GM21786 (cell line): ENCODE results near the gene LILRB5.
"Not testable (repeated sequence)": the region's sequence is repeated elsewhere in the genome, so short reads cannot be mapped to it uniquely, and the experiment has no call there.

ENCODE experiments used
- ATAC-seq: cut with Tn5 transposase; IDR thresholded peaks from one replicate; pipeline ENCODE4 v1.9.1; 2021; ENCODE audit not compliant: unreplicated experiment

Gene LILRB5

DNA sequence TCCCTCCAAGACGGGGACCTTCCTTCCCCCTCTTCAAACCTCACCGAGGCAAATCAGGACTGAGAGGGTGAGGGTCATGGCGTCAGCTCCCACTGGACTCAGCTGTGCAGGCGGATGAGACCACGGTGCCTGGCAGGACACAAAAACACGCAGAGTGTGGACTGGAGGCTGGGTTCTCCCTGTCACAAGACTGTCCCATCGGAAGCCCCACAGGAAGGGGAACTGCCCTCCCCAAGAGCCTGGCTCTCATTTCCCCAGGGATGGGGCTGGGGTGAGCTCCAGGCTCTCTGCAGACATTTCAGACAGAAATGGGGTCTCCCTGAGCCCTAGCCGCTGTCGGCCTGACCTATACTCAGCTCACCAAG, at the start of gene LILRB5:
Gene LILRB5, minus strand, starts transcription at position 158 of the 365 bp plus-strand sequence. Its CDS starts 80 bp downstream, at position 78.
- ATAC-seq, result no peak

DNA sequence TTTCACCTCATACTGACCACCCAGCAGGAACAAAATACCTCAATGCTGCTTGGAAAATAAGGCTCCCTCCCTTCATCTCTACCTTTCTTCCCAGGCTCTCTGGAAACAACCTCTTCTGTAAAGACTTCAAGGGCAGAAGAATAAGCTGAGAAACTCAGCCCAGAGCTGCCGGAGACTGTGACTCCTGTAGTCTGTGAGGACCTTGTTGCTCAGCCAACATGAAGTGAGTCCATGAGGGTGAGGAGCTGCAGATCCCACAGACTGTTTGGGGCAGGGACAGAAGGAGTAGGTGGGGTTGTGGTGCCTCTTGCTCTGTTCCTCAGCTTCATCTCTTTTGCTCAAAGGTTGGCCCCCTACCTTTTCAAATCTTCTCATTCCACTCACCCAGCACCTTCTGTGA, 48.1 kb upstream of the LILRB5 start:
- ATAC-seq, result no peak

- no peak for ATAC-seq
These were observed 45.2 kb upstream of the LILRB5 start for GRCh38 chr19:54302257-54302656.

- no peak for ATAC-seq
These were observed 42.4 kb upstream of the LILRB5 start for GRCh38 chr19:54299515-54299914.

GRCh38 chr19:54299126-54299498, 42.0 kb upstream of the LILRB5 start:
- no peak for ATAC-seq

DNA sequence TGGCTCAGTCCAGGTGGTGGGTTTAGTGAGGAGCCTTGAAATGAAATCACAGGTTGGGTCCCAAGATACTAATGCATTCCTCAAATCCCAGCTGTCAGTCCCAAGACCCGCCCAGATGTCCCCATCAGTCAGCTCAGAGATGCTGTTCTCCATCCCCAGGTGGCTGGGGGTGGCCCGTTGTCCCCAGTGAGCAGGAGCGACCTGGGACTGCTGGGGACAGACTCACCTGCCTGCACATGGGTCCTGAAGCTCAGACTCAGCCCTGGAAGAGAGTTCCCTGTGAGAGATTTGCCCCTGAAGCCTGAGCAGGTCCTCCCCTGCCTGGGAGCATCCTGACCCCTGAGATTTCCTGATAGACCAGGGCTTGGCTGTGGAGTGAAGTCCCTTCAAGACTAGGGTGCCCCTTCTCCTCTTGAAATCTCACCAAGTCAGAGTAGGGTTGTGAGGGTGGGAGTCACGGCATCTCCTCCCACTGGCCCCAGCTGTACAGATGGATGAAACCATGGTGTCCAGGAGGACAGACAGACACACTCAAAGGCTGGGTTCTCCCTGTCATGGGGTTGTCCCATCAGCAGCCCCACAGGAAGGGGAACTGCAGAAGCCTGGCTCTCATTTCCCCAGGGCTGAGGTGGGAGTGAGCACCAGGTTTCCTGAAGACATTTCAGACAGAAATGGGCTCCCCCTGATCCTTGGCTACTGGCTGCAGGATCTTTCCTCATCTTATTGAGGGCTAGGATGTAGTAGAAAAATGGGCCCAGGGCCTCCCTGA, 41.5 kb upstream of the LILRB5 start:
- no peak for ATAC-seq

DNA sequence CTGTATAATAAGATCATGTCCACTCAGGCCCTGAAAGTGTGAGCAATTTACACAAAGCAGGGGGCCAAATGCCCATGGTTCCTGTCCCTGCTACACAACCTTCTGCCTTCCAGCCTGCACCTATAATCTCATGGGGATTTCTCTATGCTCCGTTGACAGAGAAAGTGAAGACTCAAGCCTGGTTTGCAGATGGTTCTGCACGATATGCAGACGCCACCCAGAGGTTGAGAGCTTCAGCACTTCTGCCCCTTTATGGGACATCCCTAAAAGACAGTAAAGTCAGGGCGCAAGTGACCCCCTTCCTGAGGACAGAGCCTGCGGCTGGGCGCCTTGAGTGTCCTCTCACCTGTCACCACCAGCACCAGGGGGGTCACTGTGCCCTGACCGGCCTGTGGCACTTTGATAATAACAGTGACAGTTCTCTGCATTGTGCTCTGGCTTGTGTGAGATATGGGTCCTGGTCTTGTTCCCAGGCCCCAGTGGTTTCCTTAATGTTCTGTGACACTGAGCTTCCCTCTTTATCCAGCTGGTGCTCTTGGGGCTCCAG, 40.8 kb upstream of the LILRB5 start:
- ATAC-seq, result no peak

DNA sequence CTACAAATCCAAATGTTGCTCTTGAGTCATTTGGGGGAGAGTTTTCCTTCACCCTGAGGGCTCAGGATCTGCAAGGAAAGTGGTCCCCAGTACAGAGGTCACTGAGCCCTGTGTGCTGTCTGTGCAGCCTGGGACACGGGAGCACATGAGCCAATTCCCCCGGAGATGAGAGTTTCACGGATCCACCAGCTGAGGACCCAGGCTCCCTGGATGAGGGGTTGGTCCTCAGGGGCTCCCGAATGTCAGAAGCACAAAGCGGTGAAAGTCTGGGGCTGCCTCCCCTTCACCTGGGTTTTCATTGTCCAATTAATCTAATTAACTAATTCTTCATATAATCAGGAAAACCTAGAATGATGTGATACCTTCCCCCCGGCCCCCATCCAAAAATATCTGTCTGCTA, 37.5 kb upstream of the LILRB5 start:
- no peak for ATAC-seq

DNA sequence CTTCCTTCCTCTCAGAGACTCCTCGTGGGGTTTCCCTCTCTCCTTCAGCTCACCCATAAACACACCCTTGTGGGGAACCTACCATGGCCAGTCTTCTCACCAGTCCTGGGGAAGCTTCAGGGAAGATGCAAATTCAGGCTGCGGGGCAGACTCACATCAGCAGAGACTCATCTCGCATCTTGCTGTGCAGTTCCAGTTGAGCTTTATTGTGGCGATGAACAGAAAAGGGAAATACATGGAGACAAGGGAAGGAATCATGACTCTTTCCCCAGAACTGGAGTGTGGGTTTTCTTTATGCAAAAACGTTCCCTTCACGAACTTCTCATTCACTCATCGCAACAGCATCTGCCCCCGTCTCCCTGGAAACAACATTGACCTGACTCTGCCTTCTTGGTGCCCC, 32.1 kb upstream of the LILRB5 start:
- not testable (repeated sequence) for ATAC-seq

- ATAC-seq, result no peak
These were observed 30.4 kb upstream of the LILRB5 start for GRCh38 chr19:54287456-54287855.

DNA sequence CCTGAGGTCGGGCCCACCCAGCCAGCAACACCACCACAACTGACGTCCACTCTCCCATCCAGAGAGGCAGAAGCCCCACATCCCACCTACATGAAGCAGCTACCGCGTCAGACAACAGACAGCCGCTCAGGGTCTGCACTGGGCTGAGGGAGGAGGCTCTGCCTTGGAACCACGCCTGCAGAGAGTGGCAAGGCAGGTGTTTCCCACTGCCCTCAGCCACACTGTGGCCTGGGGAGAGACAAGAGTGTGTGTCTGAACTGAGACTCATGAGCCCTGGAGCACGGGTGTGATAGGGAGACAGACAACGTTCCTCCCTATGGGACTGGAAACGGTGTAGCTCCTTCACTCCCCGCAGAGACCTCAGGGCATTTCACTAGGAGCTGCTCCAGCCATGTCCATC, 29.2 kb upstream of the LILRB5 start:
- ATAC-seq, result not testable (repeated sequence)

DNA sequence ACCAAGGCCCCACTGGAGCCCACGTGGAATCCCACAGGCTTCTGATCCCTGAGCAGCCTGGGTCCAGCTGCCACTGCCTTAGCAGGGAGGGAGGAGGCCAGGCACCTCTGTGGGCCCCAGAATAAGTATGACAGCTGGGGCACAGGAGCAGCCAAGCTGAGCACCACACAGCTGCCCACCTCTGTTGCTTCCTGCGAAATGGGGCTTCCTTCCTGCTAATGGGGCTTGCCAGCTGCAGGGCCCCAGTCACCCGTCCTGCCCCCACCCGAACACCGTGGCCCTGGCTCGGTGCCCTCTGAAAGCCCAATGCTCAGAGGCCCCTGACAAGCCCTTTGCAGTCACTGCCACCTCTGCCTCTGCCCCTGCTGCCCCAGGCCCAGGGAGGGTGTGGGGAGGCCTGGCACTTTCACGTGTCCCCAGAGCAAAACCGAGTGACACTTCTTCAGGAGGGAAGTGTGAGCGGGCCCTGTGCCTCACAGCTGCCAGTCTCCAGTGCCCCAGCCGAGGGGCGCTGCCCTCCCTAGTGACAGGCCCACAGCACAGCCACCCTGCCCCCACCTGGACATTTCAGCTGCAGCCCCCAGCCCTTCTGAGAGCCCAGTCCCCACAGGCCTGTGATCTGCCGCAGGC, 28.5 kb upstream of the LILRB5 start:
- ATAC-seq, result not testable (repeated sequence)

- no peak for ATAC-seq
These were observed 25.8 kb upstream of the LILRB5 start for GRCh38 chr19:54282686-54283470.

DNA sequence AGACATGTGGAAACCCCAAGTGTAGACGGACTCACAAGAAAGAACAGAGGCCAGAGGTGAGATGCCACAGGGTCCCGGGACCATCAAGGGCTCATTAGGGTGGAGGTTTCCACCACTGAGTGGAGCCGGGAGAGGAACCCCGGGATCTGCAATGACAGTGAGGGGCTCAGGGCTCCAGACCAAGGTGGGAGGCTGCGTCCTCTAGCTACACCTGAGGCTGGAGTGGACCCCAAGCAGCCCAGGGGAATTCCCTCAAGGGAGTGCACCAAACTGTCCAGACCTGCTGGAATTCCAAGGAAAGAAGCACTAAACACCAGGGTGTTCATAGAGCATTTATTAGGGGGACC, 24.6 kb upstream of the LILRB5 start:
- not testable (repeated sequence) for ATAC-seq

DNA sequence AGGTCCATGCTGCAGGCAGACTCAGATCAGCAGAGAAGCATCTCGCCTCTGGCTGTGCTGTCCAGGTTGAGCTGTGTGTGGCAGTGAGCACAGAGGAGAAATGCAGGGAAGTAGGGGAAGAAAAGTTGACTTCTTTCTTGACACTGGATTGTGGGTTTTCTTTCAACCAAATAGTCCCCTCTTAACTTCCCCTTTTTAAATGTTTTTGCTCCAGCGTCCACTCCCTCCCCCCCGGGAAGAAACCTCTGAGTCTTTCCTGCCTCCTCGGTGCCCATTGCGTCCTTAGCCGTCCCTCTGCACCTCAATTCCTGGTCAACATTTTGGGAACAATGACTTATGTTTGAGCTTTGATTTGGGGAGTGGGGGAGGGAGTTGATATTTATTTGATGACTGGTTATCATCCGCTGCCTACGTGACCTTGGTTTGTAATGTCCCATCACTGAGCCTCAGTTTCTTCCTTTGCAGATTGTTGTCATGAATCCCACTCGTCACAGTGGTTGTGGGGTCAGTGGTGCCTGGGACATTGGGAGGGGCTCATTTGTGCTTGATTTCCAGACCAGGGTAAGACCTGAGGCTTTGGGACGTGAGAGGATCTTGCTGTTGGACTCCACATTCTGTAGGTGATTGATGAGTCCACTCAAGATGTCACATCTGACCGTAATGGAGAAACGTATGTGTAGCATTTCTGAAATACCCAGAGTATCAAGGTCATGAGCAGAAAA, 24.1 kb upstream of the LILRB5 start, which contains the start of gene LILRB2:
Gene LILRB2, minus strand, starts transcription at position 104 of the 722 bp plus-strand sequence. CDS start 614 bp downstream, outside the sequence.
- no peak for ATAC-seq

DNA sequence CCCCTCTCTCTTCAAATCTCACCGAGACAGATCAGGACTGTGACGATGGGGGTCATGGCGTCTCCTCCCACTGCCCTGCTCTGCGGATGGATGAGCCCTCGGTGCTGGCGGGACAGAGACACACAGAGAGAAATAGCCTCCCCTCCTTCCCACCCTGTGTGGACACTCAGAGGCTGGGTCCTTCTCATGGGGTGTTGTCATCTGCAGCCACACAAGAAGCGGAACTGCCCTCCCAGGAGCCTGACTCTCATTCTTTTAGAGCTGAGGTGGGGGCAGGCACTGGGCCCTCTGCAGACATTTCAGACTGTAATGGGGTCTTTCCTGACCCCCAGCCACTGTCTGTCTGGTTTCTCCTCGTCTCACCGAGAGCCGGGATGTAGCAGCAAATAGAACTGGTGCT, 23.4 kb upstream of the LILRB5 start:
- not testable (repeated sequence) for ATAC-seq

DNA sequence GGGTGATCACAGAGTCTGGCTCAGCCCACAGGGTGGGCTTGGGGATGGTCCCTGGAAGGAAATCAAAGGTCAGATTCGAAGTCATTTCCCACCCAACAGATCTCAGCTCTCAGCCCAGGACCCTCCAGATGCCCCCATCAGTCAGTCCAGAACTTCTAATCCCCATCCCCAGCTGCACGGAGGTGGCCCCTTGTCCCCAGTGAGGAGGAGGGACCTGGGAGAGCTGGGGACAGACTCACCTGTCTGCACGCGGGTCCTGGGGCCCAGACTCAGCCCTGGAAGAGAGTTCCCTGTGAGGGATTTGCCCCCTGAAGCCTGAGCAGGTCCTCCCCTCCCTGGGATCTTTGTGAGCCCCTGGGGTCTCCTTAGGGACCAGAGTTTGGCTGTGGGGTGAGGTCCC, 23.0 kb upstream of the LILRB5 start:
- ATAC-seq, result not testable (repeated sequence)

DNA sequence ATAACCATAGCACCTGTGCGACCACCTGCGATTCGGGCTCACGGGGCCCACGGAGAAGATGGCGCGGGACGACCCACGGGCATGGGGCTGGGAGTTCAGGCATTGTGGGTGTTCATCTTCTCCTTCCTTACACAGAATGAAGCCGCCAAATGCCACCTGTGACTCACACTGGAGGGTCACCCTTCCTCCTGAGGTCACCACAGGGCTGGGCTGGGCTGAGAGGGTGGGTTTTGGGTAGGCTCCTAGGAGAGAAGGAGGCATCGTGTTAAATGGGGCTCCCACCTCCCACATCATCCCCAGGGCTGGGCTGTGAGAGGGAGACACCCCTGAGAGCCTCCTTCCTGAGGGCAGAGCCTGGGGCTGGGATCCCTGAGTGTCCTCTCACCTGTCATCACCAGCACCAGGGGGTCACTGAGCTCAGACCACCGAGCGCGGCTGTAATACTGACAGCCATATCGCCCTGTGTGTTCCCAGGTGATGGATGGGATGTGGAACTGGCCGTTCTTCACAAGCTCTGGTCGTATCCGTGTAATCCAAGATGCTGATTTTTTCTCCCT, 22.4 kb upstream of the LILRB5 start:
- ATAC-seq, result no peak

- not testable (repeated sequence) for ATAC-seq
These were observed 21.6 kb upstream of the LILRB5 start for GRCh38 chr19:54278571-54279195.

GRCh38 chr19:54278056-54278455, 21.0 kb upstream of the LILRB5 start:
- ATAC-seq, result not testable (repeated sequence)
